GM23248 (cell line): ENCODE data around the gene RNF25.

Experiments
- EZH2 ChIP-seq: fragments of 200-600 bp; sonication (generic); IDR thresholded peaks from 2 replicates; pipeline ENCODE4 v1.6.1; 2018; ENCODE audit warnings: antibody characterized with exemption, mild to moderate bottlenecking; ENCODE audit not compliant: insufficient read depth, poor library complexity, severe bottlenecking
- EZH2phosphoT487 ChIP-seq: fragments of 200-600 bp; sonication (generic); IDR thresholded peaks from 2 replicates; pipeline ENCODE4 v1.6.1; 2018; ENCODE audit warnings: antibody characterized with exemption, moderate library complexity, mild to moderate bottlenecking, low read depth; ENCODE audit not compliant: insufficient read depth

GRCh38 chr2:218627939-218628338 is 43.9 kb downstream of the RNF25 start:
- TF ChIP-seq EZH2phosphoT487 (no peak), EZH2 (no peak)
